D341Med (cell line): ENCODE results near the gene EFEMP1.

Source experiments
- DNase-seq: peaks from one replicate; pipeline ENCODE4 v3.0.0; 2012; ENCODE audit warnings: low spot score

Gene EFEMP1

DNA sequence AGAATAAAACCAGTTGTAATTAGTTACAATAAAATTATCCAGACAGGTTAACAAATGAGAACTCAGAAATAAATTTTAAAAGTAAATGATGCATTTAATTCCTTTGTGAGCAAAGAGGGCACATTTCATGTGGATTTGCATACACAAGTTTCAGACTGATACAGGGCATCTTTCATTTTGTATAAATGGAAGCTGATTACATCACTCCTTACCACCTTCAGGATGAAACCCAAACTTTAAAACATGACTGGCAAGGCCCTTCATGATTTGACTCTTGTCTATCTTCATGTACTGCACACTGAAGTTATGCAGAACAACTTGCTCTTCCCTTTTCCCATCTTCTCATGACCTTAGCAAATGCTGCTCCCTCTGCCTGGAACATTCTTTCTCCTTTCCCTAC, 26.9 kb downstream of the EFEMP1 start:
- DNase-seq = no peak

DNA sequence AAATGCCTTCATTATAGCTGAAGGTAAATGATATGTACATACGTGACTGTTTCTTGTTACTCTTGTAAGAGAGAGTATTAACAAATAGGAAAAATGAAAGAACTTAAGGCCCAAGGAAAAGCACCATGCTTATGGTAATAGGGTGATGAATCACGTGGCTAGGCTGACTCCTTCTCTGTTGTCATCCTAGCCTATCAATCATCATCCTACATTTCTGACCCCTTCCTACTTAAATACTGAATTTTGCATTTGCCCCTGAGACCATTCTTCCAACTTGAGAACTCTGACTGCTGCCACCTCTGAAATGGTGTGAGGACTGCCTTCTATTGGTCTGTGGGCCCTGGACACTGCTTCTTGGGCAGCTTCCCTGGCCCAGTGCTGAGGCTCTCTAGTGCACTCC, 28.9 kb downstream of the EFEMP1 start:
- no peak for DNase-seq

DNA sequence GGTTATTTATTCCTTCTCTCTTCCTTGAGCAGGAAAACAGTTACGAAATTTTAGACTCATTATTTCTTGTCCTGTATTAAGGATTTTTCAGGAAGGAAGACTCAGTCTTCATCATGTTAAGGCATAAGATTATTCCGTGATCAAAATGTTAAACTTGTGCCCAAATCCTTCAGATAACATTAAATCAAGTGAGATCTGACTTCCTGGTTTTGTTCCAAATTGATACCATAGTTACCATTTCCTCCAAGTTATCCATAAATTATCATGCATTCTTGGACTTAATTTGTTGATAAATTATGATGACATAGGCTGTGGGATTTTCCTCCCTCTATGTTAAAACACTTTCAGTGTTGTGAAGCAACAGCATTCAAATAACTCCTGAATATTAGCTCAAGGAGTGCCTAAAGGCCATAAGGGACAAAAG, 31.9 kb downstream of the EFEMP1 start:
- no peak for DNase-seq

DNA sequence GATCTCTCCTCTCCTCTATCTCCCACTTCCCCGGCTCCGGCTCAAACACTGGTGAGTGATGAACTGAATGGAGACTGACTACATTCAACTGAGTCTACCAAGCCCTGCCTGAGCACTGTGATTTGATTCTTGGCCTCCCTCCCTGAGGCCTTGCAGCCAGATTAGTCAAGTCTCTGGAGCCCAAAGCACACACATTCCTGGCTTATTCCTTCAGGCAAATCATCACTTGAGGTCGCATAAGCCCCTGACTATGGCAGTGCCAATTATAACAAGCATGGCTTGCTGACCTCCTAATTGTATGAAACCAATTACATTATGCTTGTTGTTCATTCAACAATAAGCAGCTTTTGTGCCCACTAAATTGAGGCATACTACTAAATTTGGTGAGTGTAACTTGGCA, 34.6 kb downstream of the EFEMP1 start:
- no peak for DNase-seq

DNA sequence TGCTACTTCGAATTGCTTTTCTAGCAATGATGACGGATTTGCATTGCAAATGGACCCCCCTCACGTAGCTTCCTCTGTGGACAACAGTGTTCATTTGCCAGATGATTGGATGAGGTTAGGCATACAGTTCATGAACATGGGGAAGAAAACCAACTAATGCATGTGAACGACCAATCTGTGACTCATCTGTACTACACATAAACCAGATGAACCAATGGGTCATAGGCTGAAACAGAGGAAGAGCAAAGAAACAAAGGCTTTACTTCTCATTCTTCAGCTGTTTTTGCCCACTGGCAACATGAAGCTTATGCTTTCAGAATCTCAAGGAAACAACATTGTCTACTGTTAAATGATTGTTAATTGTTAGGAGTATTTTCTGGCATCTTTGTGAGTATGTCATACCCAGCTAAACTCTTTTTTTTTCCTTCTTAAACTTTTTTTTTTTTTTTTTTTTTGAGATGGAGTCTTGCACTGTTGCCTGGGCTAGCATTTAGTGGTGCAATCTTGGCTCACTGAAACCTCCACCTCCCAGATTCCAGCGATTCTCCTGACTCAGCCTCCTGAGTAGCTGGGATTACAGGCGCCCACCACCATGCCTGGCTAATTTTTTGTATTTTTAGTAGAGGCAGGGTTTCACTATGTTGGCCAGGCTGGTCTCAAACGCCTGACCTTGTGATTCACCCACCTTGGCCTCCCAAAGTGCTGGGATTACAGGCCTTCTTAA, 35.5 kb downstream of the EFEMP1 start:
- no peak for DNase-seq

DNA sequence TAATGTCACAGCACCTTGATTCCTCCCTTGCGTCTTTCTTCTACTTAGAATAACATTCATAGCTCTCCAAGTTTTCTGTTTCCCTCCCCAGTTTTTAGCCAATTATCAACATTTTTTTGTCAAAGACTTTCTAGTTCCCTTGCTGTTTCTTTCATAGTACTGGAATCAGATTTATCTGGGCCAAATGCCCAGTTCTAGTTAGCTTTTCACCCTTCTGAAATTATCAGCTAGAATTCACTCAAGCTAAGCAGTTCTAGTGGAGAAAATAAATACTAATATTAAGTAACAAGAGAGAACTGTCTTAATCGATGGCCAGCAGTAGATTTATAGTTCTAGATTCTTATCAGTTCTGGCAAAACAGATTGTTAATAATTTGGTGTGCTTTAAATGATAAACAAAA, 36.2 kb downstream of the EFEMP1 start:
- no peak for DNase-seq

DNA sequence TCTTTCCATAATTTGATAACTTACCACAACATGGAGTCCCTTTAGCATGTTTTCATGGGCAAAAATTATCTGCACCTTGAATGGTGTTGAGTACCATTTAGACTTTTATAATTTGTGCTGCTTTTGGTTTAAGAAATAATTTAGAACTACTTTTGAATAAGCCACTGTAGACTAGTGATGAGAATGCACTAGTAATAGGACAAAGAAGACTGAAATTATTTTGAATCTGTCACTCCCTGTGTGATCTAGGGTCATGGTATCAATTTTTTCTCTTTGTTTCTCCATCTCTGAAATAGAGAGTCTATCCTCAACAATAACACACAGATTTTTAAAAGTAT, 37.7 kb downstream of the EFEMP1 start:
- no peak for DNase-seq

DNA sequence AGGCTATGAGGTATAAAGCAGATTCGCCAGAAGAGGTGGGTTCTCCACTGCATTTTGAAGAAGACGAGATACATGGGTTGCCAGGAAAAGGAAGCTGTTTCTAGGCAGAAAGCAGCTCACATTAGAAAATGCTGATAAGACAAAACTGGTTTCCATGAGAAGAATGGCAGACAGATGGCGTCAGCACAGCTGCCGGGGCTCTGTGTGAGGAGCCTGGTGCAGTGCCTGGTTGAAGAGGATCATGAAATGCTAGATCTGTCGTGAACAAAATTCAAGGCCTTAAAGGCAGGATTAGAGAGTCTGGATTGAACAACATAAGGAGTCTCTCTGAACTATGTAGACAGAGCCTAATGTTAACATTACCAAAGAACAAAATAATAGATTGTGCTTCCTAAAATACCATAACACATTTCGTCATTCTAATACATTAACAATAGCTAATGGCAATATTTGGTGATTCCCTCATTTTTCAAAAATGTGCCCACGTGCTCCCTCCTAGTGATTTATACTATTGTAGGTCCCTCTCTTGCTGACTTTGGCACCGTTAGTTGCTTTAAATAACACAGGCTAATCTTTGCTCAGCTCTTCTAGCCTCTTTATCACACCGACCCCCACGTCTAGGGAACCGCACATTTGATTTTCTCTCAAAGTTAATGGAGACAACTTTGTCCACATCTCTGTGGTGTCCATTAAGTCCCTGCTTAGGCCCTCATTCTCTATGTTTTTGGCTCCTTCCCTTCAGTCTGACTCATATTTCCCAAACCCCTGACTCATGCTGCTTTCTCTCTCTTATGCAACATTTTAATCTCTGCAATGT, 38.2 kb downstream of the EFEMP1 start:
- no peak for DNase-seq

DNA sequence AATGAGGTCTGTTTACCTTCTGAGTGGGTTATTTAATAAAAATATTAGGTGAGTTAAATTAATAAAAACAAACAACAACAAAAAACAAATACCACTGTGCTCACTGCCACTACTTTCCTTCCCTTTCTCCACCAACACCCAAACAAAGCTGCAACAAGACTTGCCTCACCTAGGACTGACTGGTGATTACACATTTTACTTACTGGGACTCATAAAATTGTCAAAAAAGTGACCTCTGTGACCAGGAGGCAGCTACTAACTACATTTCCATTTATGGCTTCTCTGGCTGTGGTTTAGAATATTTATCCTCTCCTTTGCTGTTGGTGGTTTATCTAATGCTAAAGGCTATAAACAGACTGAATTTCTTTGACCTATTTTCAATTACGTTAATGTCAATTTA, 39.8 kb downstream of the EFEMP1 start:
- DNase-seq = no peak

DNA sequence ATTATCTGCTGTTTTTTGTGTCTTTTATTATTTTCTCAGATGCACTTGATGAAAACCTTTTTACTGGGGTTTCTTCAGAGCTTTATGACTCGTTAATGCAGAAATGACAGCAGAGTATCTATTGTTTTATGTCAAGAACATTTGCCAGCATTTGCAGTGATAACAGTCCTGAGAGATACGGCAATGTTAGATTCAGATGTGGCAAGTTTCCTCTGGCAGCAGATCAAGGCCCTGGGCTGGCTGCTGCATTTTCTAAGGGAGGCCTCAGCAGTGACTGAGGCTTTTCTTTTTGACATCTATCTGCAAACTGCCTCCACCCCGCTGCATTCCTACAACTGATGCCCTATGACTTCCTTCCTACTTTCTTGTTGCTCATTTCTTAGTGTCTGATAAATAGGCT, 40.2 kb downstream of the EFEMP1 start:
- DNase-seq = no peak

DNA sequence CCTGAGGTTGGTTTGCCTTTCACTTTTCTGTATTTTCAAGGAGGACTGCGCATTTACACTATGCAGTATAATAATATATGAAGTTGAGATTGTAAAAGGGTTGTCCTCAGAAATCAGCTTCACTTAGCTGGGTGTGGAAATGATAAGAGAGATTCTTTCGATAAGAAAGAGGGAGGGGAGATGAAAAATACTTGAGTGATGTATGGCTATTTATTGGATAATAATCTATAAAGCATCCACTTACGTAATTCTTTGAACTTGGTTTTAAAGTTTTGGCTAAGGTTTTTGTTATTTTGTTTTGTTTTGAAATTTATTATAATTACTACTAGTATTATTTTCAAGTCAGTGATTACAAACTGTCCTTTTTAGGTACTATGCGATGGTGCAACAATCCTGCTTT, 40.6 kb downstream of the EFEMP1 start:
- DNase-seq = no peak

DNA sequence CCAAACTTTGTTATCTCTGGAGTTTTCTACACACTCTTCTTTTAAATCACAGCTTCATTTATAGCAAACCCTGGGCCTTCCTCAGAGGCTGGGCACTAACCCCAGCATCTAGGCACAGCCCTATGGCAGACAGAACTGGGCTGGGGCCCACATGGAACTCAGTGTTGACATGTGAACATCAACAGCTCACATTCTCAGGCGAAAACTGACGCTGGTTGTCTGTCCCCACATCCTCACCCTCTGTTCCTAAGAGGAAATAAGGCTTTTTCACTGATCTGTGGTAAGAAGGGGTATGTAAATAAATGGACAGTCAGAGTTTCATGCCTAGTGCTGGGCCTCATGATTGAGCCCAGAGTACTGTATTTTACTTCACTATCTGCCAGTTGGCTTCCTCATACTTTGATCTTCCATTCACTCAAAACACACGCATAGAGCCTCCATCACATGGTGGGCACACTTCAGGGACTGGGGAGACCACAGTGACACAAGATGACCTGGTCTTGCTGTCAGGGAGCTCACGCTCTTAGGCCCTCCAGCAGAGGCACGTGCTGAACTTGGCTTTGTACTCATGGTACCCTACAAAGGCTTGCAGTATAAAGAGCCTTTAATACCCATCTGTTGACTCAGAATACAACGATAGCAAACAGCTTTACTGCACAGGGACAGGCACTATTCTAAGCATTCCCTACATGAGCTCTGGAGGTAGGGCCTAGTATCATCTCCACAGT, 43.0 kb downstream of the EFEMP1 start:
- DNase-seq = no peak

DNA sequence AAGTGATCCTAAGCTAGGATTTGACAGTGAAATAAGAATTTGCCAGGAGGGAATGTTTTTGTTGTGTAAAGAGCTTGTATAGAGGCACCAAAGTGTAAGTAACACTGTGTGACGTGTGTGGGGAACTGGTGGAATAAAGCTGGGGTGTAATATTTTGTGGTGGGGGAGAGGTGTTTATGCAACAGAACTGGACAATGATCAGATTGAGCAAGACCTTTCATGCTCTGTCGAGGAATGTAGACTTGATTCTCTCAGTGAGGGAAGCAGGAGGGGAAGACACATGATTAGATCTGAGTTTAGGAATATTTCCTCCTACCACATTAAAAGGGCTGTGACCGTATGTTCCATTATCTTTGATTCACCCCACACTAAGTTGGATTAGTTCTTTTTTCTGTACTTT, 43.6 kb downstream of the EFEMP1 start:
- no peak for DNase-seq

DNA sequence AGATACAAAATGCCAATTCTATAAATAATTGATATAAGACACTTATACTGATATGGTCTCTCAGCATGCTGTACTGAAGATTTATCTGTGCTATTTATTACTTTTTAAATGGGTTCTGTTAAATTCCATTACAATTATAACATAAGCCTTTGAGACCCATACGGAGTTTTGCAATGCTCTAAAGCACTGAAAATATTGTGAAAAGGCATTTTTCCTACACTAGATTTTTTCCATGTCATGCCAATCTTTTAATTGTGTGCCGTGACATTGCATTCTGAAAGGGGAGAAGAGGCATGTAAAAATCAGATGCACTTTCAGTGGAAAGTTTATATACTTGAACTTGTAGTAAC, 46.5 kb downstream of the EFEMP1 start:
- DNase-seq = no peak

DNA sequence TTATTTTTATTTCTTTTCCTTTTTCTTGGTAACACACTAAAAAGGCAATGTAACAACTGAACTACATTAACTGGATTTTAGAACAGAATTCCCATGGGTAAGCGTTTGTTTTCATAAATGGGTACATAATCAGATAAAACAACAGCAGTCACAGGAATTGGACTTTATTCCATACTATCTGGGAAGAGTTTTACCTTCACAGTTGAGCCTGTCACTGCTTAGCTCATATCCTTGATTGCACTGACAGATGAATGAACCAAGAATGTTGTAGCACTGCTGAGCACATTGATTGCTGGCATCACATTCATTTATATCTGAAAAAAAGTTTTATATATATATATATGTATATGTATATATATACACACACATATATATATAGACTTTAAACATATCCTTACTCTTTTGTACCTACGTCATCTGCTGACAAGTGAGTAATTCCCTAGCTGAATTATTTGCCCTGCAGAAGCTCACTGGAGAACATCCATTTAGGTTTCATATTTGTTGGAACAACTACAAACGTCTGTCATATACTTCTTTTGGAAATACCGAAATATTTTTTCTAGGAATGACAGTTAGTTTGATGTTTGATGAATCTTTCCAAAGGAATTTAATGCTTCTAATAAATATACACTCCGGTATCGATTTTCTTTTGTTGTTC, 47.0 kb downstream of the EFEMP1 start:
- DNase-seq = no peak

DNA sequence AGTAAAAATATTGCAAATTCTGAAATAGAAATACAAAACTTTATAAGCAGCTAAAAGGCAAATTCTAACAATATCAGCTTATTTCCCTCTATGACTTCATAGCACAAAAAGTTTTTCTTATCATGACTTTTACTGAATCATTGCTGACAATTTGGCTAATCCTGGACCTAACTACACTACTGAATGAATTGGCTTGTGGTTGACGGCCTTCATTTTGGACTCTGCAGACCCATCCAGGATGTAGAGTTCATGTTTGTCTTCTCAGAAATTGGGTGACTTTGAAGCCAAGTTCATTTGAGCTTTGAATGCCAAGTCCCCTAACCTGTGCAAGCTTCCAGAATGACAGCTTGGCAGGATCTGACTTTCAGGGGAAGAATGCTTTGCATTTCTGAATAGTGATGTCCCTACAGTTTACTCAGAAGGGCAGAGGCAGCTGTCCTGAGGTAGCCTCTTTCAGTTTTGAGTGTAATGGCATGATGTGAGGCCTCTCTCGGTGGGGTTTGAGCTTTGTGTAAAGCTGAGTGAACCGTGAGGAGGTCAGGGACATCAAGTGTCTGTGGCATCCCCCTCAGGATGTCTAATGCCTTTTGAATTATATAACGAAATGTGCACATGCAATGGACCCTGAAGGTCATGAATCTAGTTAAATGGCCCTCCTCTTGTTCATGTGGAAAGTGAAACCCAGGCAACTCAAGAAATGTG, 48.0 kb downstream of the EFEMP1 start:
- no peak for DNase-seq

DNA sequence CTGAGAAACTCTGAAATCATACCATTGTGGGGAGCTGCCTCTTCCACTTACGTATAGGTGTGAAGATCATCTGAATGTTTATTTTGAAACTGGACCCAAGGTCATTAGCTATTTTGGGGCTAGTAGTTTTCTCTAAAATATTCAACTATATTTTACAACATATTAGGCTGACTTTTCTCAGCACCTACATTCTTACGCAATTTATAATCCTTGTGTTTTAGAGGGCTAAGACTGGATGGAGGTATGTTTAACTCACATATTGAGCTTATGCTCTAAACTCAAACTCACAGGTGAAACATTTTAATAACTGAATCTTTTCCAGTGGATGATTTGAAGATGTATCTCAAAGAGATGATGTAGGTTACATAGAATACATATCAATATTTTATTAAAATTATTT, 49.2 kb downstream of the EFEMP1 start:
- no peak for DNase-seq

DNA sequence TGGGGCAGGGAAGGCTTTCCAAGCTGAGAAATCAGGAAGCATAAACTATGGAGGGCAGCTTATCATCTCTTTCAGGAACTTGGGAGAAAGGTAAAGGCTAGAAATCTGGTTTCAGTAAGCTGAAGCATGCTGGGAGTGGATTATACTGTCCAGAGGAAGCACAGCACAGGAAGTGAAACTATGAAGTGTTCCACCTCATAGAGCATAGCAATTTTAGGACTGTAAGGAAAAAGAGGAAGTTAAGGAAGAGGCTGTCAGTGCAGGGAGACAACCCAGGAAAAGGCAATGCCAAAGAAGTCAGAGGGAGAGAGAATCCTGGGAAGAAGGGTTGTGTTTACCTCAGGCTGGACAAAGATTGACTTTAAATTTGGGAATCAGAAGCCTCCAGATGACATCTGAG, 51.9 kb downstream of the EFEMP1 start:
- no peak for DNase-seq

DNA sequence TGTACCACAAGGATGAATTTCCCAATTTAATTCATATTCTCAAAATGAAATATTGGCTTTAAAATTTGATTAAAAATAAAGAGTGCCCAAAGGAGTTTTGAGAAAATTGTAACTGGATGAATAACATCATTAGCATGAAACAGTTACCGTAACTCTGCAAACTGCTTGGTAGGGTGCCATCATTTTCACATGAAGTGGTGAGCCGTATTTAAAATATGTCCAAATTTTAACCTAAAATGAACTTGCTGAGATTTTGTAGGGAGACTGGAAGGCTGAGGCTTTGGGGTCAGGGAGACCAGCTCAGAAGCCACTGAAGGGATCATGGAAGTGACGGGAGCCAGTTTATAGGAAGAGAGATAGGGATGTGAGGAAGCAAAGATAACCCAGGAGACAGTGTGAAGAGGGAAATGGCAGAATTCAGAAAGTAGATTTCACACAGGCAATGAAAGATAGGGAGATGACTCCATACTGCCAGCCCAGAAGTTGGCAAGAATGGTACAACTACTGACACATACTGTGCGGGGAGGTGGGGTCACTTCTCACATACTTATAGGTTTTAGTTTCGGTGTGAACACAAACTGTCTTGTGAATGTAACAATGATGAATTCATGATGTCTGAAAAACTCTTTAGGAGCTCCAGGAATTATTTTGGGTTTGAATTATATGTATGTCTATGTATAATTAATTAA, 53.8 kb downstream of the EFEMP1 start:
- DNase-seq = no peak

DNA sequence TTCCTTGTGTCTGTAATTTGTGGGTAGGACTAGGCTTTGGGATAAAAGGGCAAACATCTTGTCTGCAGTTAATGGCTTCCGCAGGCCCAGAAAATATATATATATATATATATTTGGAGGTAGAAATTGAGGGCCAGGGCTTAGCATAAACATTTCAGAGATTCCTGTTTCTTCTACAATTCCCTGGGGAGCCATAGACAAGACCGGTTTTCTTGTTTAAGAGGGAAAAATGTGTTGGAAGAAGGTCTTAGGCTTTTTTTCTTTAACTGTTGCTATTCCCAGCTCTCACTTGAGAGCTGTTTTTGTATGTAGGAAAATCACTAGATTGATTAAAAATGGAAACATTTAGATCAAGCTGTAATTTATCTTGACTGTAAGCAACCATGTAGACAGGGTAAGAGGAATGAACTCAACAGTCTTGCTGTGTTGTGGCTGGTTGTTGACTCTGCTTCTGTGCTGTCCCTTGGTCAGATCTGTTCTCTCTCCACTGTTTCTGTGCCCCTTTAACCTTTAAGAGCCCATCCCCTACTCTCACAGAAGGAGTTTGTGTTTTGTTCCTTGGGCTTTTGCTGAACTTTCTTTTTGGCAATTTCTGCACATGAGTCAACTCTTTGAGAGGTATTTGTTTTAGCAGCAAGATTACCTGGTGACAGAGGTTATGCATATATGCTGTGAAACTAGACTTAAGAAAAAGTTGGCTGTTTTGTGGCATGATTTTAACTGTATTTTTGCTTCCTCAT, 58.3 kb downstream of the EFEMP1 start:
- no peak for DNase-seq
